HepG2 (cell line): ENCODE measurements around the gene COLEC12.

ENCODE experiments used
- BHLHE40 ChIP-seq: IDR thresholded peaks from 2 replicates; pipeline ENCODE4 v1.6.1; 2011; ENCODE audit warnings: low read length, improper control_type of control experiment
- CC2D1A ChIP-seq: sonication (generic); formaldehyde crosslinking; IDR thresholded peaks from 2 replicates; pipeline ENCODE4 v1.8.1; 2023; ENCODE audit warnings: mild to moderate bottlenecking, missing genetic modification reagents
- CHD4 ChIP-seq: fragments of 200-600 bp; sonication (generic); IDR thresholded peaks from 2 replicates; pipeline ENCODE4 v1.7.0; 2017; ENCODE audit warnings: mild to moderate bottlenecking, low read length, borderline replicate concordance
- CTCF ChIP-seq: sonication (generic); formaldehyde crosslinking; IDR thresholded peaks from 2 replicates; pipeline ENCODE4 v1.5.0; 2020; ENCODE audit warnings: mild to moderate bottlenecking, missing genetic modification reagents, moderate library complexity
- EHMT2 ChIP-seq: fragments of 200-600 bp; sonication (generic); IDR thresholded peaks from 2 replicates; pipeline ENCODE4 v1.7.0; 2017; ENCODE audit warnings: antibody characterized with exemption, low read depth, low read length, borderline replicate concordance
- FOXO1 ChIP-seq: sonication (generic); formaldehyde crosslinking; IDR thresholded peaks from 2 replicates; pipeline ENCODE4 v1.4.0; 2020; ENCODE audit warnings: missing genetic modification reagents
- PHB2 ChIP-seq: fragments of 450-650 bp; IDR thresholded peaks from 2 replicates; pipeline ENCODE4 v1.6.1; 2018; ENCODE audit not compliant: partially characterized antibody
- PHF8 ChIP-seq: sonication (generic); formaldehyde crosslinking; IDR thresholded peaks from 2 replicates; pipeline ENCODE4 v1.5.0; 2020; ENCODE audit warnings: missing genetic modification reagents
- POGK ChIP-seq: sonication (generic); formaldehyde crosslinking; conservative IDR thresholded peaks from 2 replicates; pipeline ENCODE4 v1.8.0; 2022; ENCODE audit warnings: mild to moderate bottlenecking, moderate library complexity, missing genetic modification reagents
- REST ChIP-seq, 2 experiments: IDR thresholded peaks; 2 replicates each; pipeline ENCODE4 v1.6.1; 2011 to 2012; ENCODE audit warnings: low read length in 2 of 2, borderline replicate concordance in 1 of 2, low read depth in 1 of 2, mild to moderate bottlenecking in 1 of 2, moderate library complexity in 1 of 2
- RFX3 ChIP-seq: IDR thresholded peaks from 2 replicates; pipeline ENCODE4 v1.6.1; 2016; ENCODE audit warnings: missing biosample characterization, missing genetic modification reagents
- TFE3 ChIP-seq: IDR thresholded peaks from 2 replicates; pipeline ENCODE4 v1.6.1; 2016
- ZNF138 ChIP-seq: sonication (generic); formaldehyde crosslinking; IDR thresholded peaks from 2 replicates; pipeline ENCODE4 v1.5.0; 2020; ENCODE audit warnings: mild to moderate bottlenecking, low read depth, missing genetic modification reagents
- ZNF660 ChIP-seq: sonication (generic); formaldehyde crosslinking; IDR thresholded peaks from 2 replicates; pipeline ENCODE4 v1.5.1; 2020; ENCODE audit warnings: mild to moderate bottlenecking, low read depth, missing genetic modification reagents, borderline replicate concordance

GRCh38 chr18:421247-422155 lies 79.0 kb downstream of the COLEC12 start:
- TF ChIP-seq POGK (CRISPR knock-in tag) (no peak), CC2D1A (no peak), RFX3 (CRISPR knock-in tag) (no peak), EHMT2 (no peak), PHF8 (no peak), CHD4 (no peak), BHLHE40 (no peak), FOXO1 (CRISPR knock-in tag) (no peak), REST (IDR thresholded peaks at IDR 0.05; ENCODE audit: borderline replicate concordance in 1 of 2, low read depth in 1 of 2, low read length in 2 of 2) (no peak), TFE3 (no peak), CTCF (CRISPR knock-in tag) (no peak), ZNF660 (CRISPR knock-in tag) (no peak), PHB2 (no peak), ZNF138 (no peak)
